ENCODE measurements around the gene SOX21.

DNA sequence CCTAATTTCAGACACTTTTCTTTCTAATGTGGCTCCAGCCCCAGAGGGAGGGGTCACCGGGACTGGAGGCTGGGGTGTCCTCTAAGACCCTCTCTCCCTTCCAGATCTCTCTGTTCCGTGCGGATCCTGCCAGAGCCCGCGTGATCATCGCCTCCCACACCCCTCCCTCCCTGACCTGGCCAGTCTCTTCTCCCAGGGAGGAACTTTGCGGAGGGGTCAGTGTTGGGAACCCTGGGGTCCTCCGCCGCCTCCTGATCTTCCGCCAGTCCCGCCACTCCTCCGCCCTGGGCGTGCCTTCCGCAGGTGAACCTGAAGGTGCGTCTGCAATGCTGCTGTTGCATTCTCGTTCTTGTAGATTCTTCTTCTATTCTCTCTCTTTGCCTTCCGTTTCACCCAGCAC is 9.1 kb downstream of the SOX21 start:
- TF ChIP-seq ZNF396 (CRISPR knock-in tag; IDR thresholded peaks at IDR 0.05; ENCODE audit: borderline replicate concordance) (no peak), TEAD4 (CRISPR knock-in tag; IDR thresholded peaks at IDR 0.05) (no peak)
- TF ChIP-seq, protein P1, sequence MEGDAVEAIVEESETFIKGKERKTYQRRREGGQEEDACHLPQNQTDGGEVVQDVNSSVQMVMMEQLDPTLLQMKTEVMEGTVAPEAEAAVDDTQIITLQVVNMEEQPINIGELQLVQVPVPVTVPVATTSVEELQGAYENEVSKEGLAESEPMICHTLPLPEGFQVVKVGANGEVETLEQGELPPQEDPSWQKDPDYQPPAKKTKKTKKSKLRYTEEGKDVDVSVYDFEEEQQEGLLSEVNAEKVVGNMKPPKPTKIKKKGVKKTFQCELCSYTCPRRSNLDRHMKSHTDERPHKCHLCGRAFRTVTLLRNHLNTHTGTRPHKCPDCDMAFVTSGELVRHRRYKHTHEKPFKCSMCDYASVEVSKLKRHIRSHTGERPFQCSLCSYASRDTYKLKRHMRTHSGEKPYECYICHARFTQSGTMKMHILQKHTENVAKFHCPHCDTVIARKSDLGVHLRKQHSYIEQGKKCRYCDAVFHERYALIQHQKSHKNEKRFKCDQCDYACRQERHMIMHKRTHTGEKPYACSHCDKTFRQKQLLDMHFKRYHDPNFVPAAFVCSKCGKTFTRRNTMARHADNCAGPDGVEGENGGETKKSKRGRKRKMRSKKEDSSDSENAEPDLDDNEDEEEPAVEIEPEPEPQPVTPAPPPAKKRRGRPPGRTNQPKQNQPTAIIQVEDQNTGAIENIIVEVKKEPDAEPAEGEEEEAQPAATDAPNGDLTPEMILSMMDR (IDR thresholded peaks at IDR 0.05) = no peak
- TF ChIP-seq, protein P2, sequence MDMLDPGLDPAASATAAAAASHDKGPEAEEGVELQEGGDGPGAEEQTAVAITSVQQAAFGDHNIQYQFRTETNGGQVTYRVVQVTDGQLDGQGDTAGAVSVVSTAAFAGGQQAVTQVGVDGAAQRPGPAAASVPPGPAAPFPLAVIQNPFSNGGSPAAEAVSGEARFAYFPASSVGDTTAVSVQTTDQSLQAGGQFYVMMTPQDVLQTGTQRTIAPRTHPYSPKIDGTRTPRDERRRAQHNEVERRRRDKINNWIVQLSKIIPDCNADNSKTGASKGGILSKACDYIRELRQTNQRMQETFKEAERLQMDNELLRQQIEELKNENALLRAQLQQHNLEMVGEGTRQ (CRISPR knock-in tag; IDR thresholded peaks at IDR 0.05) = no peak

All from WTC11 (cell line).